DMS153 (cell line): ENCODE results near the gene TBCD.

Source experiments
- DNase-seq: peaks from one replicate; lab custom pipeline; 2025; lab: John Stamatoyannopoulos, UW

TBCD gene

DNA sequence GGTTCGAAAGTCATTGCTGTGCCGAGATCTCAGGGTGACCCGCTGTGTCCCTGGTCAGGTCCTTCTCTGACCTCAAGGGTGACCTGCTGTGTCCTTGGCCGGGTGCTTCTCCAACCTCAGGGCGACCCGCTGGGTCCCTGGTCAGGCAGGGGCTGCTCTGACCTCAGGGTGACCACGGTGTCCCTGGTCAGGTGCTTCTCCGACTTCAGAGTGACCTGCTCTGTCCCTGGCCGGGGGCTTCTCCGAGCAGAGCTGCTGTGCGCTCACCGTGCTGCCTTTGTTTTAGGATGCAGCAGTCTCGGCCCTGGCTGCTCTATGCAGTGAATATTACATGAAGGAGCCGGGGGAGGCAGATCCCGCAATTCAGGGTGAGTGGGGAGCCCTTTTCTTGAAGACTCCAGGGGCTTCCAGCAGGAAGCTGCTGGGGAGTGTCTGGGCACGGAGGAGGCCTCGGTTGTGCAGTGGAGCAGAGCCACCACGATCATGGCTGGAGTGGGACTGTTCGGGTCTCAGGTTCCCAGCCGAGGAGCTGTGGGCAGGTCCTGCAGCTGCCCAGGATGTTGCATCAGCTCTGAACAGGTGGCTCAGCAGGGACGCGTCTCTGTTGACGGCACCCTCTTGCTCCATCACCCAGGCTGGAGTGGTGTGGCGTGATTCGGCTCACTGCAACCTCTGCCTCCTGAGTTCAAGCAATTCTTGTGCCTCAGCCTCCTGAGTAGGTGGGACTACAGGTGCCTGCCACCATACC lies 171.7 kb downstream of the TBCD start:
- no peak for DNase-seq

- DNase-seq = no peak
These were observed 172.3 kb downstream of the TBCD start for GRCh38 chr17:82924214-82924613.

DNA sequence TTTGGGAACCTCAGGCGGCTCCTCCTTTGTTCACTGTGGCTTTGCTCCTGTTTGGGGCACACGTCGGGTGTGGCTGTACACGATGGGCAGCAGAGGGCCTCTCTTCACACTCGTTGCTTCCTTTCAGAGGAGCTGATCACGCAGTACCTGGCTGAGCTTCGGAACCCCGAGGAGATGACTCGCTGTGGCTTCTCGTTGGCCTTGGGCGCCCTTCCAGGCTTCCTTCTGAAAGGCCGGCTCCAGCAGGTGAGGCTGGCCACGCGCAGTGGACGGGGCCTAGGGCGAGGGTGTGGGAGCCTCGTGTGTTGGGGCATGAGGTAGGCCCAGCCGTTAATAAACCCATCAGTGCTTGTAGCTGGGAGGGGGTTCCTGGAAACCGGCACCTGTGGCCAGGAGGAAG lies 172.9 kb downstream of the TBCD start:
- DNase-seq = no peak

DNA sequence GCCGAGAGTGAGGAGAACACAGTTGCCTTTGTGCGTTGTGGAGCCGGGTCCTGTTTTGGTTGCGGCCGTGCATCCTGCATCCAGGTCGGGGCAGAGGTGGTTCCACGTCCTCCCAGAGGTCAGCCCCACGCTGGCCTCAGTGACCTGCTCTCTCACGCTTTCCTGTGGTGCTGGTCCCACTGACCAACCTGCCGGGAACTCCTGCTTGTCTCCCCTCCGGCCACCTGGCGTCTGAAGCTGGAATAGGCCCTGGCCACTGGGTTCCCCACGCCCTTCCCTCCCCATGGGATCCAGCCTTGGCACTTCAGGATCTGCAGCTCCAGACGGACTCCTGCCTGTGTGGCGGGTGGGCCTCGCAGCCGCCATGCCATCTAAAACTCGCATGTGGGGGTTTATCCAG lies 173.5 kb downstream of the TBCD start:
- DNase-seq = no peak

DNA sequence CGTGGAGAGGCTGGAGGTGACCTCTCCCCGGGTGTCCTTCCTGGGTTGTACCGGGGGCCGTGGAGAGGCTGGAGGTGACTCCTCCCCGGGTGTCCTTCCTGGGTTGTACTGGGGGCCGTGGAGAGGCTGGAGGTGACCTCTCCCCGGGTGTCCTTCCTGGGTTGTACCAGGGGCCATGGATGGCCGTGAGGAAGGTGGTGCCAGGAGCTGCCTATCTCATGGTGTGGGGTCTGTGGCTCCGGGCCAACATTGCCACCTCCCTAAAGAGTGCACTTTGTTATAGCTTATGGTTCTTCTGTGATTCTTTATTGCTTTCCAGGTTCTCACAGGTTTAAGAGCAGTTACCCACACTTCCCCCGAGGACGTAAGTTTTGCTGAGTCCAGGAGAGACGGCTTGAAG lies 174.2 kb downstream of the TBCD start:
- DNase-seq = no peak

DNA sequence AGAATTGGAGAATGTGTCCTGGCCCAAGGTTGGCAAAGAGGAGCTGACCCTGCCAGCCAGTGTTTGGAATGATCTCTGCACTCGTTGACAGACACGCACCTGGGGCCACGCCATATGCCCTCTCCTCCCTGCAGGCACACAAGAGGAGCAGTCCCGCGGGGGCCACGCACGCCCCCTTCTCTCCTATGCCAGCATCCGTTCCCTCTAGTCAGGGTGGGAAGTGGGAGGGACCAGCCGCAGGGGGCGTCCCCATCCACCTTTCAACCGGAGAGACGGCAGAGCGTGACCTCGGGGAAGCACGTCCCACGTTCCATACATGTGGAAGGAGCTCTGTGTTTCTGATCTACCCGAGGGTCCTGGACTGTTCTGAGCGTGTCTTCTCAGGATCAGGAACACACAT lies 174.9 kb downstream of the TBCD start:
- DNase-seq = no peak

DNA sequence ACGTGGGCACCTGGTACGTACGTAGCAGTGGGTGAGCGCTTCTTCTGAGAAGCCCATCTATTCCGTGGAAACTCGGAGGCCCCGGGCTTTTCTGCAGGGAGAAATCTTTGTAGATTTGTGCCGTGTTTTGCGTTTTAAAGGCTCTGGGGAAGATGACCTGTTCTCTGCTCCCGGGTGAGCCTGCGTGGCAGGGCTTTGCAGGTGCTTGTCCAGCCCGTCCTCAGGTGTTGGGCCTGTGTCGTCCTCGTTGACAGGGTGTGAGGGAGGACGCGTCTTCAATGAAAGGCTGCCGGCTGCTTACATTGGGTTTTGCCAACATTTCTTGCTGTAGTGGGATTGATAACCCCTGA lies 175.4 kb downstream of the TBCD start:
- DNase-seq = no peak

- DNase-seq = no peak
These were observed 176.1 kb downstream of the TBCD start for GRCh38 chr17:82927661-82928601.

- no peak for DNase-seq
These were observed 177.3 kb downstream of the TBCD start for GRCh38 chr17:82929011-82929622.

GRCh38 chr17:82929676-82930042 lies 177.8 kb downstream of the TBCD start:
- no peak for DNase-seq

- DNase-seq = no peak
These were observed 178.4 kb downstream of the TBCD start for GRCh38 chr17:82930043-82930923.

- no peak for DNase-seq
These were observed 179.2 kb downstream of the TBCD start for GRCh38 chr17:82930924-82931698.

DNA sequence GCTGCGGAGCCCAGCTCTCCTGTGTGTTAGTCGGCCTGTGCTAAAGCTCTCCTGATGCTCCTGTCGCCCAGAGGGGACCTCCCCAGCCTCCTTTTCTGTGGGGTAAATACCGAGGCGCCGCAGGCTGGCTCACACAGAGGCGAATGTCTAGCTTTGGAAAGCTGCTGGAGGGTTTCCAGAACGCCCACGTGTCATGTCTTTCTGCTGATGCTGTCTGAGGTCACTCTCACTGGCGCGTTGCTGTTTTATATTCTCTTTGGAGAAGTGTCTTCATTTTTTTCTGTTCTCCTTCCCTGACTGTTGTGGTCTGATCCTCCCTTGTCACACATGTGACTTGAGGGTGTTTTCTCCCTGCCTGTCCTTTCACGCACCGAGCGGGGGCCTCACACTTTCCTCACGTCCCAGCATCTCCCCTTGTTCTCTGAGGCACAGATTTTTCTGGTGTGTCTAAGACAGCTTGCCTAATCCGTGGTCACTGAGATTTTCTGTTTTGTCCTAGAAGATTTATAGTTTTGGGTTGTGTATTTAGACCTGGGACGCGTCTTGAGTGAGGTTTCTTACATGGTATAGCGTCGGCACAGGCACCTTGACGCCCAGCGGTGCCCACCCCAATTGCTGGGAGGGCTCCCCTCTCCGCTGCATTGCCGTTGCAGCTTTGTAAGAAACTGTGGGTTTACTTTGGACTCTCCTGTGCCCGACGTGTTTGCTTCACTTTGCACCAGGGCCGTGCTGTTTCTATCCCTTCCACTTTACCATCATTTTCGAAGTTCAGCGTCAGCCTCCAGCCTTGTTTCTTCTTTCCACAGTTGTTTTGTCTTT lies 180.0 kb downstream of the TBCD start:
- no peak for DNase-seq

DNA sequence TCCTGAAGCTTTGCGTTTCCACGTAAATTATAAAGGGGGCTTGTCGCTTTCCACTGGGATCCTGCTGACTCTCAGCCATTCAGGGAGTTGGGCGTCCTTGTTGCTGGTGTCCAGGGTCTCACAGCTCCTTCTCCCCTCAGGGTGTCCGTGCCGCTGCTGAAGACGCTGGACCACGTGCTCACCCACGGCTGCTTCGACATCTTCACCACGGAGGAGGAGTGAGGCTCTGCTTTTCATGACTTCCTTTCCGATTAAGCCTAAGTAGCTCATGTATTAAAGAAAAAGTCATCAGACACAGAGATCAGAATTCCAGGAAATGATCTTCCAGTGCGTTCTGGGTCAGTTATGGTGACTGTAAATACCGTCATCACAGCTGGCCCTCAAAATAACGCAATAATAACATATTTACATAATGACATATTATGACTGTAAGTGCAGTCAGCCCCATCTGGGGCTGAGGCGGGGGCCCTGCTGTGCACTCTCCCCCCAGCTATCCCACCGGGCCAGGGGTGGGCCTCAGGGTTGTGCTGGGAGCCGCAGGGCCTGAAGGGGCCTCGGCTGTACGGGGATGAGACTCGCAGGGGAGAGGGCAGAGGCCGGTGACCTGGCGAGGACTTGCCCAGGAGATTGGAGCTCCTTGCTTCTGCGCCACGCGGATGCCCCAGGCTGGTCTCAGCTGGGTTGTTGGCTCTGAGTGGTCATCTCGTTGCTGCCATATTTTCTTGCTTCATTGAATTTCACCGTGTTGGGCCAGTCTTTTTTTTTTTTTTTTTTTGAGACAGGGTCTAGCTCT lies 180.8 kb downstream of the TBCD start:
- DNase-seq = no peak

GRCh38 chr17:82933911-82934310 lies 182.0 kb downstream of the TBCD start:
- no peak for DNase-seq

DNA sequence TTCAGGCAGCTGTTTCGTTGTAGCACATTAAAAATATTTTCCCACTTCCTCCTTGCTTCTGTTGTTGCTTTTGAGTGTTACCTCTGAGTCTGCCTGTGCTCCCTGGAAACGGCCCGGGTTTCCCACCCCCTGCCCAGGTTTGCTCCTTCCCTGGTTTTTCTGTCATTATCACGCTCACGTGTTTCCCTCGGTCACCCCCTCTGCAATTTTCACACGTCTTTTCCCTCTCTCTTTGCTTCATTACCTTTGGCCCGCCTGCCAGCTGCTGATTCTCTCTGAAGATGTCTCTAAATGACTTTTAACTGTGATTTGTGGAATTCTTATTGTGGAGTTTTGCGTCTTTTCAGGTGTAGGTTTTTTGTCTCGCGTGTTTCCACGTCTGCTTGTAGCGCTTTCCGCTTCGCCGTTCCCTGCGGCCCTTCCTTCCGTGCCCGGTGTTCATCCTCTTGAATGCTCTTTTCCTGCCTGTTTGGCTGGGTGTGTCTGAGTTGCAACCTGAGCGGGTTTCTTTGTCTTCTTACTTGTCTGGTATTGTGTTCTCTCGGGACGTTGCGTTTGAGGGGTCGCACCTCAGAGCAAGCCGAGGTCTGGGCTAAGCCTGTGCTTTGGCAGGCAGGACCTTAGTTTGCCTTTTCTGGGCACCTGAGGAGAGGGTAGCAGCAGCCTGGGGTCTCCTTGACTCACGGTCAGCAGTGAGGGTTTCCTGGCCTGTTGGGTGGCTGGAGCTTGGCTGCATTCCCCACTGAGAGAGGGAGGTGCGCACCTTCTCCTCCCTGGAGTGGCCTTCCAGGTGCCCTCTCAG lies 184.3 kb downstream of the TBCD start:
- DNase-seq = no peak

- no peak for DNase-seq
These were observed 184.9 kb downstream of the TBCD start for GRCh38 chr17:82936768-82937171.
